Endodermal cell (in vitro differentiated cells): Measurements from ENCODE around the gene RPS14. TPM values are rescaled to one million over a fixed set of nuclear protein-coding genes. Genes with fewer than 3 reads are reported as not detected.
"Not testable (repeated sequence)": the region's sequence is repeated elsewhere in the genome, so short reads cannot be mapped to it uniquely, and the experiment has no call there.

Experiments used
- DNase-seq: peaks from one replicate; pipeline ENCODE4 v3.0.0-alpha.2; 2017
- H3K27ac ChIP-seq: 2 replicates; pipeline ENCODE4 v1.5.1; 2013; ENCODE audit warnings: mild to moderate bottlenecking, low read depth, low read length, moderate library complexity
- H3K27me3 ChIP-seq: 2 replicates; pipeline ENCODE4 v1.6.1; 2013; ENCODE audit warnings: mild to moderate bottlenecking, low read length, moderate library complexity; ENCODE audit not compliant: insufficient read depth, control insufficient read depth, poor library complexity, severe bottlenecking
- H3K36me3 ChIP-seq: 2 replicates; pipeline ENCODE4 v1.7.0; 2013; ENCODE audit warnings: mild to moderate bottlenecking, low read length, moderate library complexity; ENCODE audit not compliant: control insufficient read depth, insufficient read depth
- H3K4me1 ChIP-seq: one replicate; pipeline ENCODE4 v1.7.0; 2013; ENCODE audit warnings: low read length; ENCODE audit not compliant: control insufficient read depth, insufficient read depth
- H3K4me3 ChIP-seq: 2 replicates; pipeline ENCODE4 v1.5.1; 2013; ENCODE audit warnings: mild to moderate bottlenecking, low read length, moderate library complexity
- H3K9ac ChIP-seq: 2 replicates; pipeline ENCODE4 v1.6.1; 2013; ENCODE audit warnings: mild to moderate bottlenecking, low read length, moderate library complexity; ENCODE audit not compliant: poor library complexity, severe bottlenecking; ENCODE audit errors: extremely low read depth
- H3K9me3 ChIP-seq: 2 replicates; pipeline ENCODE4 v1.6.1; 2013; ENCODE audit warnings: mild to moderate bottlenecking, low read length, moderate library complexity; ENCODE audit not compliant: control insufficient read depth
- H3K27ac Mint-ChIP-seq: 2 replicates; pipeline ENCODE4 v1.8.0; 2020; ENCODE audit warnings: mixed read lengths
- H3K27me3 Mint-ChIP-seq: 2 replicates; pipeline ENCODE4 v1.8.0; 2021; ENCODE audit warnings: mild to moderate bottlenecking, mixed read lengths; ENCODE audit not compliant: insufficient read depth
- H3K36me3 Mint-ChIP-seq: 2 replicates; pipeline ENCODE4 v1.8.0; 2020; ENCODE audit warnings: low read depth, mixed read lengths
- H3K4me1 Mint-ChIP-seq: 2 replicates; pipeline ENCODE4 v1.8.0; 2020; ENCODE audit warnings: mixed read lengths
- H3K4me3 Mint-ChIP-seq: 2 replicates; pipeline ENCODE4 v1.8.0; 2020; ENCODE audit warnings: mild to moderate bottlenecking, moderate library complexity, mixed read lengths
- H3K9me3 Mint-ChIP-seq: 2 replicates; pipeline ENCODE4 v1.8.0; 2020; ENCODE audit warnings: mild to moderate bottlenecking, mixed read lengths
- WGBS, 2 experiments: methylation state at CpG; one replicate each; pipeline versions ENCODE4 v1.1.5 to v1.1.7; 2013; ENCODE audit warnings: missing lambda C conversion rate in 2 of 2, mixed read lengths in 1 of 2; ENCODE audit not compliant: insufficient coverage in 1 of 2, insufficient read length in 1 of 2; 5-methylcytosine and 5-hydroxymethylcytosine counted together
- total RNA-seq, 2 donors: library from RNA; stranded (reverse); fragmentation: NEBNext Ultra II Directional in 1 of 2; extraction: Animal tissue kit (Norgen Biotek cat#: 25700) in 1 of 2; gene quantifications; 2 replicates in 1 of 2; 3 replicates in 1 of 2; pipeline ENCODE4 v1.2.1, GENCODE V29; 2021
- TF ChIP-seq, protein P1 (sequence below): fragments of 200-600 bp; sonication (generic); conservative IDR thresholded peaks from 2 replicates; pipeline ENCODE4 v1.5.0; 2021; ENCODE audit warnings: antibody characterized with exemption, mild to moderate bottlenecking

Gene RPS14
- total RNA-seq, 2 donors from 2014 or later: 2,313 to 2,316 TPM

- Histone ChIP-seq H3K9me3 (no peaks in the 10 kb centered on the region), H3K27ac (no peak overlapping the region), H3K27me3 (no peaks in the 10 kb centered on the region), H3K4me3 (no peak overlapping the region), H3K4me1 (no peaks in the 10 kb centered on the region), H3K9ac (no peak overlapping the region), H3K36me3 (no peaks in the 10 kb centered on the region)
- no peak for DNase-seq
- H3K27me3 Mint-ChIP-seq: peaks cover 1% of the 10 kb centered on the region
- WGBS, 2 experiments: 81 to 89% methylated on average over 4 to 6 of the region's 6 CpGs
- no peaks in the 10 kb centered on the region for H3K9me3 Mint-ChIP-seq
- H3K27ac Mint-ChIP-seq: no peak overlapping the region
- TF ChIP-seq, protein P1, sequence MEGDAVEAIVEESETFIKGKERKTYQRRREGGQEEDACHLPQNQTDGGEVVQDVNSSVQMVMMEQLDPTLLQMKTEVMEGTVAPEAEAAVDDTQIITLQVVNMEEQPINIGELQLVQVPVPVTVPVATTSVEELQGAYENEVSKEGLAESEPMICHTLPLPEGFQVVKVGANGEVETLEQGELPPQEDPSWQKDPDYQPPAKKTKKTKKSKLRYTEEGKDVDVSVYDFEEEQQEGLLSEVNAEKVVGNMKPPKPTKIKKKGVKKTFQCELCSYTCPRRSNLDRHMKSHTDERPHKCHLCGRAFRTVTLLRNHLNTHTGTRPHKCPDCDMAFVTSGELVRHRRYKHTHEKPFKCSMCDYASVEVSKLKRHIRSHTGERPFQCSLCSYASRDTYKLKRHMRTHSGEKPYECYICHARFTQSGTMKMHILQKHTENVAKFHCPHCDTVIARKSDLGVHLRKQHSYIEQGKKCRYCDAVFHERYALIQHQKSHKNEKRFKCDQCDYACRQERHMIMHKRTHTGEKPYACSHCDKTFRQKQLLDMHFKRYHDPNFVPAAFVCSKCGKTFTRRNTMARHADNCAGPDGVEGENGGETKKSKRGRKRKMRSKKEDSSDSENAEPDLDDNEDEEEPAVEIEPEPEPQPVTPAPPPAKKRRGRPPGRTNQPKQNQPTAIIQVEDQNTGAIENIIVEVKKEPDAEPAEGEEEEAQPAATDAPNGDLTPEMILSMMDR: no peak
- no peaks in the 10 kb centered on the region for H3K36me3 Mint-ChIP-seq
- H3K4me1 Mint-ChIP-seq: peaks cover 18% of the 10 kb centered on the region
- no peak overlapping the region for H3K4me3 Mint-ChIP-seq
Measured at GRCh38 chr5:150481972-150482406, 32.5 kb upstream of the RPS14 start.

DNA sequence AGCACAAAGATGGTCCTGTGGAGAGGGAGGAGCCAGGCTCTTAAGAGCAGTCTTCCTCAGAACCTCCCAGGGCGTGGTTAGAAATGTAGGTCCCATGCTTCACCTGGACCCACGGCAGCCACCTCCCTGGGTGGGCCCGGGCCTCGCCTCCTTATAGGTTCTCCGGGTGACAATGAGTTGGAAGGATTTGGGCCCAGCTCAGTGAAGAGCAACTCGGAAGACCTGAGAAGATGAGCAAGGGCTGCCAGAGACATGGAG lies 32.1 kb upstream of the RPS14 start:
- TF ChIP-seq, protein P1: no peak
- Histone ChIP-seq H3K27me3 (no peaks in the 10 kb centered on the region), H3K27ac (no peak overlapping the region), H3K9ac (no peak overlapping the region), H3K36me3 (no peaks in the 10 kb centered on the region), H3K9me3 (no peaks in the 10 kb centered on the region), H3K4me1 (no peaks in the 10 kb centered on the region), H3K4me3 (no peak overlapping the region)
- Mint-ChIP-seq H3K36me3 (no peaks in the 10 kb centered on the region), H3K9me3 (no peaks in the 10 kb centered on the region), H3K4me1 (peaks cover 20% of the 10 kb centered on the region), H3K4me3 (no peak overlapping the region), H3K27me3 (peaks cover 1% of the 10 kb centered on the region), H3K27ac (no peak overlapping the region)
- 84 to 85% methylated on average over 3 to 6 of the region's 6 CpGs for WGBS, 2 experiments
- DNase-seq: peak; percentile 87

GRCh38 chr5:150479416-150479815 lies 29.9 kb upstream of the RPS14 start:
- Mint-ChIP-seq H3K4me3 (no peak overlapping the region), H3K27me3 (peaks cover 1% of the 10 kb centered on the region), H3K36me3 (no peaks in the 10 kb centered on the region), H3K9me3 (no peaks in the 10 kb centered on the region), H3K4me1 (peaks cover 28% of the 10 kb centered on the region), H3K27ac (no peak overlapping the region)
- Histone ChIP-seq H3K27ac (no peak overlapping the region), H3K4me3 (no peak overlapping the region), H3K4me1 (no peaks in the 10 kb centered on the region), H3K27me3 (no peaks in the 10 kb centered on the region), H3K36me3 (no peaks in the 10 kb centered on the region), H3K9ac (no peak overlapping the region), H3K9me3 (no peaks in the 10 kb centered on the region)
- DNase-seq: no peak
- 82 to 100% methylated on average over 2 of the region's 2 CpGs for WGBS, 2 experiments
- TF ChIP-seq, protein P1: no peak

DNA sequence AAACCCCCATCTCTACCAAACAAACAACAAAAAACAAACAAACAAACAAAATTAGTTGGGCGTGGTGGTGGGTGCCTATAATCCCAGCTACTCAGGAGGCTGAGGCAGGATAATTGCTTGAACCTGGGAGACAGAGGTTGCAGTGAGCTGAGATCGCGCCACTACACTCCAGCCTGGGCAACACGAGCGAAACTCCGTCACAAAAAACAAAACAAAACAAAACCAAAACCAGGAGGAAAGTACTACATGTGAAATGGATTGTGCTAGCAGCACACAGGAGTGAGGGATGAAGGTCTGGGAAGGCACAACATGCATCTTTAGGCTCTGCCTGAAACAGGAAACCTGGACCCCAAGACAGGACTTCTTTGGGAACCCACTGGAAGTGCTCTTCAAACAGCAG lies 27.0 kb upstream of the RPS14 start:
- peak overlapping the region; percentile 6 for H3K27ac Mint-ChIP-seq
- WGBS, 2 experiments: 91% methylated on average over 5 of the region's 6 CpGs; no CpG with 5 or more reads in 1 of the 2 experiments
- not testable (repeated sequence) for H3K27ac ChIP-seq, H3K9me3 ChIP-seq, H3K36me3 ChIP-seq, H3K27me3 Mint-ChIP-seq, H3K4me3 Mint-ChIP-seq, H3K27me3 ChIP-seq, DNase-seq, H3K4me1 ChIP-seq, H3K9me3 Mint-ChIP-seq, H3K9ac ChIP-seq, H3K4me3 ChIP-seq, H3K36me3 Mint-ChIP-seq
- H3K4me1 Mint-ChIP-seq: peaks cover 29% of the 10 kb centered on the region
